Measurements from ENCODE around the gene EXOSC10. TPM values are rescaled to one million over a fixed set of nuclear protein-coding genes. Genes with fewer than 3 reads are reported as not detected.

Gene EXOSC10
- total and polyA plus RNA-seq, 2 experiments from 2014 or later: 55.5 to 72.9 TPM

DNA sequence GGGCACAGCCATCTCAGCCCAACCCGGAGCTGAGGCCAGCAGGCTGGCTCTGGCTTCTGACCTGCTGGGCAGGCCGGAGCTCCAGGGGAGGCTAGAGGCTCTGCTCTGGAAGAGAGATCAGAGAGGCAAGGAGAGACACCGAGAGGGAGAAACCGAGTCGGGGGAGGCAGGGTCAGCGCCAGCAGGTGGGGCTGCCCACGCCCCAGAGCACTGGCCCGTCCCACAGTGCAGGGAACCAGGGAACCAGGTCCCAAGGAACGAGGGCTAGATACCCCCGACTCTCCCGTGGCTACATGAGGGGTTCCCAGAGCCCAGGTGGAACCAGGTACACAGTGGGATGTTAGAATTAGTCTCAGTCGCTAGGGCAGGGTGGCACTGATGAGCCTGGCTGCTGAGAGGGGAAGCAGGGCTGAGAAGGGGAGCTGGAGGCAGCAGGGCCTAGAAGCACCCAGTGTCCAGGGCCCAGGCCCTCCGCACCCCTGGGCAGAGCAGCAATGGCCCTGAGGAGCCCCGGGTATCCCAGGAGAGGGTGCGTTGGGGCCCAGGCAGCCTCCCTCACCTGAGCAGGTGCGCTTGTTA, 54.7 kb downstream of the EXOSC10 start:
- no peaks in the 10 kb centered on the region for H3K9me2 ChIP-seq (ENCODE audit: insufficient read depth)
- peaks cover 7% of the 10 kb centered on the region for H3K27me3 Mint-ChIP-seq (ENCODE audit: insufficient read depth, low read depth, poor library complexity)
- H3K79me2 ChIP-seq (replicated peaks; ENCODE audit: insufficient read depth): no peaks in the 10 kb centered on the region
- H3K4me1 Mint-ChIP-seq: peaks cover 4% of the 10 kb centered on the region
- H3K4me3 Mint-ChIP-seq: no peak overlapping the region; the same call in 1 of the 3 replicates
- TF ChIP-seq, protein P1, sequence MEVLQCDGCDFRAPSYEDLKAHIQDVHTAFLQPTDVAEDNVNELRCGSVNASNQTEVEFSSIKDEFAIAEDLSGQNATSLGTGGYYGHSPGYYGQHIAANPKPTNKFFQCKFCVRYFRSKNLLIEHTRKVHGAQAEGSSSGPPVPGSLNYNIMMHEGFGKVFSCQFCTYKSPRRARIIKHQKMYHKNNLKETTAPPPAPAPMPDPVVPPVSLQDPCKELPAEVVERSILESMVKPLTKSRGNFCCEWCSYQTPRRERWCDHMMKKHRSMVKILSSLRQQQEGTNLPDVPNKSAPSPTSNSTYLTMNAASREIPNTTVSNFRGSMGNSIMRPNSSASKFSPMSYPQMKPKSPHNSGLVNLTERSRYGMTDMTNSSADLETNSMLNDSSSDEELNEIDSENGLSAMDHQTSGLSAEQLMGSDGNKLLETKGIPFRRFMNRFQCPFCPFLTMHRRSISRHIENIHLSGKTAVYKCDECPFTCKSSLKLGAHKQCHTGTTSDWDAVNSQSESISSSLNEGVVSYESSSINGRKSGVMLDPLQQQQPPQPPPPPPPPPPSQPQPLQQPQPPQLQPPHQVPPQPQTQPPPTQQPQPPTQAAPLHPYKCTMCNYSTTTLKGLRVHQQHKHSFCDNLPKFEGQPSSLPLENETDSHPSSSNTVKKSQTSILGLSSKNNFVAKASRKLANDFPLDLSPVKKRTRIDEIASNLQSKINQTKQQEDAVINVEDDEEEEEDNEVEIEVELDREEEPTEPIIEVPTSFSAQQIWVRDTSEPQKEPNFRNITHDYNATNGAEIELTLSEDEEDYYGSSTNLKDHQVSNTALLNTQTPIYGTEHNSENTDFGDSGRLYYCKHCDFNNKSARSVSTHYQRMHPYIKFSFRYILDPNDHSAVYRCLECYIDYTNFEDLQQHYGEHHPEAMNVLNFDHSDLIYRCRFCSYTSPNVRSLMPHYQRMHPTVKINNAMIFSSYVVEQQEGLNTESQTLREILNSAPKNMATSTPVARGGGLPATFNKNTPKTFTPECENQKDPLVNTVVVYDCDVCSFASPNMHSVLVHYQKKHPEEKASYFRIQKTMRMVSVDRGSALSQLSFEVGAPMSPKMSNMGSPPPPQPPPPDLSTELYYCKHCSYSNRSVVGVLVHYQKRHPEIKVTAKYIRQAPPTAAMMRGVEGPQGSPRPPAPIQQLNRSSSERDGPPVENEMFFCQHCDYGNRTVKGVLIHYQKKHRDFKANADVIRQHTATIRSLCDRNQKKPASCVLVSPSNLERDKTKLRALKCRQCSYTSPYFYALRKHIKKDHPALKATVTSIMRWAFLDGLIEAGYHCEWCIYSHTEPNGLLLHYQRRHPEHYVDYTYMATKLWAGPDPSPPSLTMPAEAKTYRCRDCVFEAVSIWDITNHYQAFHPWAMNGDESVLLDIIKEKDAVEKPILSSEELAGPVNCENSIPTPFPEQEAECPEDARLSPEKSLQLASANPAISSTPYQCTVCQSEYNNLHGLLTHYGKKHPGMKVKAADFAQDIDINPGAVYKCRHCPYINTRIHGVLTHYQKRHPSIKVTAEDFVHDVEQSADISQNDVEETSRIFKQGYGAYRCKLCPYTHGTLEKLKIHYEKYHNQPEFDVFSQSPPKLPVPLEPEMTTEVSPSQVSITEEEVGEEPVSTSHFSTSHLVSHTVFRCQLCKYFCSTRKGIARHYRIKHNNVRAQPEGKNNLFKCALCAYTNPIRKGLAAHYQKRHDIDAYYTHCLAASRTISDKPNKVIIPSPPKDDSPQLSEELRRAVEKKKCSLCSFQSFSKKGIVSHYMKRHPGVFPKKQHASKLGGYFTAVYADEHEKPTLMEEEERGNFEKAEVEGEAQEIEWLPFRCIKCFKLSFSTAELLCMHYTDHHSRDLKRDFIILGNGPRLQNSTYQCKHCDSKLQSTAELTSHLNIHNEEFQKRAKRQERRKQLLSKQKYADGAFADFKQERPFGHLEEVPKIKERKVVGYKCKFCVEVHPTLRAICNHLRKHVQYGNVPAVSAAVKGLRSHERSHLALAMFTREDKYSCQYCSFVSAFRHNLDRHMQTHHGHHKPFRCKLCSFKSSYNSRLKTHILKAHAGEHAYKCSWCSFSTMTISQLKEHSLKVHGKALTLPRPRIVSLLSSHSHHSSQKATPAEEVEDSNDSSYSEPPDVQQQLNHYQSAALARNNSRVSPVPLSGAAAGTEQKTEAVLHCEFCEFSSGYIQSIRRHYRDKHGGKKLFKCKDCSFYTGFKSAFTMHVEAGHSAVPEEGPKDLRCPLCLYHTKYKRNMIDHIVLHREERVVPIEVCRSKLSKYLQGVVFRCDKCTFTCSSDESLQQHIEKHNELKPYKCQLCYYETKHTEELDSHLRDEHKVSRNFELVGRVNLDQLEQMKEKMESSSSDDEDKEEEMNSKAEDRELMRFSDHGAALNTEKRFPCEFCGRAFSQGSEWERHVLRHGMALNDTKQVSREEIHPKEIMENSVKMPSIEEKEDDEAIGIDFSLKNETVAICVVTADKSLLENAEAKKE (CRISPR knock-in tag; IDR thresholded peaks at IDR 0.05): no peak
- TF ChIP-seq CREB1 (CRISPR knock-in tag; IDR thresholded peaks at IDR 0.05; ENCODE audit: low read depth) (no peak), EZH2 (IDR thresholded peaks at IDR 0.05; ENCODE audit: low read depth, unreplicated experiment) (no peak), STAT1 (IDR thresholded peaks at IDR 0.05; ENCODE audit: unreplicated experiment) (no peak), REST (IDR thresholded peaks at IDR 0.05; ENCODE audit: unreplicated experiment) (no peak), EZH2phosphoT487 (IDR thresholded peaks at IDR 0.05; ENCODE audit: unreplicated experiment) (no peak), JUNB (IDR thresholded peaks at IDR 0.05; ENCODE audit: unreplicated experiment) (no peak), NANOG (IDR thresholded peaks at IDR 0.05; ENCODE audit: borderline replicate concordance) (no peak), ZNF114 (CRISPR knock-in tag; IDR thresholded peaks at IDR 0.05) (no peak), POLR2AphosphoS5 (IDR thresholded peaks at IDR 0.05; ENCODE audit: low read depth) (no peak), ZNF331 (CRISPR knock-in tag; IDR thresholded peaks at IDR 0.05; ENCODE audit: low read depth) (no peak), ETS1 (IDR thresholded peaks at IDR 0.05) (no peak)
- TF ChIP-seq, protein P2, sequence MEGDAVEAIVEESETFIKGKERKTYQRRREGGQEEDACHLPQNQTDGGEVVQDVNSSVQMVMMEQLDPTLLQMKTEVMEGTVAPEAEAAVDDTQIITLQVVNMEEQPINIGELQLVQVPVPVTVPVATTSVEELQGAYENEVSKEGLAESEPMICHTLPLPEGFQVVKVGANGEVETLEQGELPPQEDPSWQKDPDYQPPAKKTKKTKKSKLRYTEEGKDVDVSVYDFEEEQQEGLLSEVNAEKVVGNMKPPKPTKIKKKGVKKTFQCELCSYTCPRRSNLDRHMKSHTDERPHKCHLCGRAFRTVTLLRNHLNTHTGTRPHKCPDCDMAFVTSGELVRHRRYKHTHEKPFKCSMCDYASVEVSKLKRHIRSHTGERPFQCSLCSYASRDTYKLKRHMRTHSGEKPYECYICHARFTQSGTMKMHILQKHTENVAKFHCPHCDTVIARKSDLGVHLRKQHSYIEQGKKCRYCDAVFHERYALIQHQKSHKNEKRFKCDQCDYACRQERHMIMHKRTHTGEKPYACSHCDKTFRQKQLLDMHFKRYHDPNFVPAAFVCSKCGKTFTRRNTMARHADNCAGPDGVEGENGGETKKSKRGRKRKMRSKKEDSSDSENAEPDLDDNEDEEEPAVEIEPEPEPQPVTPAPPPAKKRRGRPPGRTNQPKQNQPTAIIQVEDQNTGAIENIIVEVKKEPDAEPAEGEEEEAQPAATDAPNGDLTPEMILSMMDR (conservative IDR thresholded peaks at IDR 0.05; ENCODE audit: low read depth in 2 of 2): no peak
- H3K36me3 Mint-ChIP-seq (ENCODE audit: low read depth): no peaks in the 10 kb centered on the region
- H2AFZ ChIP-seq: peak overlapping the region; percentile 87; the same call in 1 of the 2 replicates
- DNase-seq (ENCODE audit: low spot score) (no peak), ATAC-seq (no peak)
- H3K27ac Mint-ChIP-seq: no peak overlapping the region
- no peaks in the 10 kb centered on the region for H3K27me3 ChIP-seq (ENCODE audit: insufficient read depth)
- no peak overlapping the region; the same call in 1 of the 2 replicates for H3K4me3 ChIP-seq
- no peaks in the 10 kb centered on the region for H3K9me3 Mint-ChIP-seq
- 0 out of 2 replicates have a peak, but pooled peaks cover 2% of the 10 kb centered on the region for H3F3A ChIP-seq (replicated peaks; ENCODE audit: low read depth)
- peaks cover 5% of the 10 kb centered on the region for H3K4me1 ChIP-seq (ENCODE audit: insufficient read depth)
- no peak overlapping the region for H3K27ac ChIP-seq (ENCODE audit: low read depth)
- no peaks in the 10 kb centered on the region for H4K20me1 ChIP-seq (replicated peaks; ENCODE audit: insufficient read depth)
- H3K36me3 ChIP-seq (ENCODE audit: insufficient read depth): no peaks in the 10 kb centered on the region
- peak overlapping the region; percentile 35; the same call in 1 of the 2 replicates for H3K4me2 ChIP-seq
